ENCODE data around the gene SEMA7A.

The SEMA7A gene

DNA sequence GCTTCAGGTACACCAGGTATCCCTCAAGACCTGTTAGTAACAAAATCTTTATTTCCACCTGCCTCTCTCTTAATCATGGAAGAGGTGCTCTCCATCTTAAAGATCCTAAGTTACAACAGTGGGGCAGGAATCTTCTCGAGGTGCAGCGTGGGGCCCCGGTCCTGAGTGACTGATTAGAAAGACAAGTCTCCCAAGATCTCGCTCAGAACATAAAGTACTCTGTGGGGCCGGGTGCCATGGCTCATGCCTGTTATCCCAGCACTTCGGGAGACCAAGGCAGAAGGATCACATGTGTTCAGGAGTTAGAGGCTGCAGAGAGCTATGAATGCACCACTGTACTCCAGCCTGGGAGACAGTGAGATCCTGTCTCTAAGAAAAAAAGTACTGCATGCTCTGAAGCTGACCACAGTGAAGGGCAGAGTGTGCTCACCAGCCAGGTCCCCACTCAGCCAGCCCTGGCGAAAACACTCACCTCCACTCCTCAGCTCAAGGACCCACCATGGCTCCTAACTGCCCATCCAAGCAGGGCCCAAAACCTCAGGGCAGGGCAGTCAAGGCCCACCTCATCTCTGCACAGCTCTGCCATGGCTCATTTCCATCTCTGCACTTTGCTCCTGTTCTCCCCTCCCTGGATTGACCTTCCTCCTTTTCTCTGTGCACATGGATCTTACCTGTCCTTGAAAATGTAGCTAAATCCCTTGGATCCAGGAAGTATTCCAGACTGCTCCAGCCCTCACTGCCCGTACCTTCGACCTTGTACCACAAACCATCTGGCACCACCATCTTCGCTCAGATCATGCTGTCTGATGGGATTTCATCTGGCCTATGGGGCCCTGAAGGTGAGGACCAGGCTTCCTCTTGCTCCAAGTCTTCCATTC is 7.1 kb downstream of the SEMA7A start:
- H3K36me3 ChIP-seq (ENCODE audit: low read depth): peaks cover 10% of the 10 kb centered on the region; the same call in 1 of the 2 replicates
- no peak overlapping the region for H3K4me3 ChIP-seq (ENCODE audit: severe bottlenecking)
- no peaks in the 10 kb centered on the region for H3K9me3 ChIP-seq (ENCODE audit: severe bottlenecking)
- ATAC-seq (ENCODE audit: low read depth) (no peak), DNase-seq (ENCODE audit: low spot score) (no peak)
- no peaks in the 10 kb centered on the region for H3K27me3 ChIP-seq (ENCODE audit: insufficient read depth, poor library complexity, severe bottlenecking)
- H3K4me1 ChIP-seq (ENCODE audit: insufficient read depth, poor library complexity, severe bottlenecking): peaks cover 56% of the 10 kb centered on the region
- peak overlapping the region; percentile 95 for H3K27ac ChIP-seq (ENCODE audit: poor library complexity, severe bottlenecking)
- TF ChIP-seq, protein P1, sequence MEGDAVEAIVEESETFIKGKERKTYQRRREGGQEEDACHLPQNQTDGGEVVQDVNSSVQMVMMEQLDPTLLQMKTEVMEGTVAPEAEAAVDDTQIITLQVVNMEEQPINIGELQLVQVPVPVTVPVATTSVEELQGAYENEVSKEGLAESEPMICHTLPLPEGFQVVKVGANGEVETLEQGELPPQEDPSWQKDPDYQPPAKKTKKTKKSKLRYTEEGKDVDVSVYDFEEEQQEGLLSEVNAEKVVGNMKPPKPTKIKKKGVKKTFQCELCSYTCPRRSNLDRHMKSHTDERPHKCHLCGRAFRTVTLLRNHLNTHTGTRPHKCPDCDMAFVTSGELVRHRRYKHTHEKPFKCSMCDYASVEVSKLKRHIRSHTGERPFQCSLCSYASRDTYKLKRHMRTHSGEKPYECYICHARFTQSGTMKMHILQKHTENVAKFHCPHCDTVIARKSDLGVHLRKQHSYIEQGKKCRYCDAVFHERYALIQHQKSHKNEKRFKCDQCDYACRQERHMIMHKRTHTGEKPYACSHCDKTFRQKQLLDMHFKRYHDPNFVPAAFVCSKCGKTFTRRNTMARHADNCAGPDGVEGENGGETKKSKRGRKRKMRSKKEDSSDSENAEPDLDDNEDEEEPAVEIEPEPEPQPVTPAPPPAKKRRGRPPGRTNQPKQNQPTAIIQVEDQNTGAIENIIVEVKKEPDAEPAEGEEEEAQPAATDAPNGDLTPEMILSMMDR (IDR thresholded peaks at IDR 0.05; ENCODE audit: poor library complexity, severe bottlenecking): no peak

DNA sequence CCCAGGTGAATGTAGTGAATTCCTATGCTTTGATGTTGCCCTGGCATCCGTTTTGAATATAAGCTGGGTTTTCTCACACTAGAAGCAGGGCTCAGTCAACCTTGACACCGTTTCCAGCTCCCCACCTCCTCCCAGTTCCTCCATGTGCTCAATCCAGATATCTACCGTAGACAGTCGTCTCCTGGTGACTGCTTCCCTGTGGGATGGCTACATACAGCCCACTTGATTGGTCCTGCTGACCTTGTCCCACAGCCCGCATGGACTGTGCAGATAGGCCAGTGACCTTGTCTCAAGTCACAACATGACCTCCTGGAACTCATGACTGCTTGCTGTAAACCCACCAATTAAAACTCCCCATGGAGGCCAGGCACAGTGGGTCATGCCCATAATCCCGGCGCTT is 8.1 kb downstream of the SEMA7A start:
- Histone ChIP-seq H3K9me3 (ENCODE audit: severe bottlenecking) (no peaks in the 10 kb centered on the region), H3K4me1 (ENCODE audit: insufficient read depth, poor library complexity, severe bottlenecking) (peaks cover 54% of the 10 kb centered on the region), H3K27me3 (ENCODE audit: insufficient read depth, poor library complexity, severe bottlenecking) (no peaks in the 10 kb centered on the region), H3K4me3 (ENCODE audit: severe bottlenecking) (no peak overlapping the region), H3K36me3 (ENCODE audit: low read depth) (peaks cover 10% of the 10 kb centered on the region; the same call in 1 of the 2 replicates), H3K27ac (ENCODE audit: poor library complexity, severe bottlenecking) (peak overlapping the region; percentile 95)
- no peak for DNase-seq (ENCODE audit: low spot score)
- no peak for ATAC-seq (ENCODE audit: low read depth)
- TF ChIP-seq, protein P1 (IDR thresholded peaks at IDR 0.05; ENCODE audit: poor library complexity, severe bottlenecking): no peak

DNA sequence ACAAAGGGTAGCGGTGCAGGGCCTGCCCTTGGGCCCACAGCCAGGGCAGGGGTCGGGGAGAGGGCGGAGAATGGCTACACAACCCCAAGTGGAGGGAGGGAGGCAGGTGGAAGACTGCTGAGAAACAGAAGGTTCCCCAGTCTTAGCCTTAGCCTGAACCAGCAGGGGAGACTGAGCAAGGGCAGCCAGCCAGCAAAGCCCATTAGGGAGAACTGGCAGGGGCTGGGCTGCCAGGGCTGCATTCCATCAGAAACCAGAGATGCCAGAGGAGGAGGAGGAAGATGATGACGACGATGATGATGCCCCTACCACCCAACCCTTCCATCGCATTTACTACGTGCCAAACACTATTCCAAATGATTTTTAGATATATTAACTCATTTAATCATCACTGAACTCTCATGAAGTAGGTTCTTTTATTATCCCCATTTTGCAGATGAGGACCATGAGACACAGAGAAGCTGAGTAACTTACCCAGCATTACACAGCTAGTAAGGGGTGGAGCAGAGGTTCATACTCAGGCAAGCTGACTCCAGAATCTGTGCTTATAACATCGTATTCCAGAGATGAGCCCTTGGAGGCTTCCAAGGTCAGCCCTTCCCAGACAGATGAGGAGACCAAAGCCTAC is 8.7 kb downstream of the SEMA7A start:
- TF ChIP-seq, protein P1 (IDR thresholded peaks at IDR 0.05; ENCODE audit: poor library complexity, severe bottlenecking): no peak
- H3K27ac ChIP-seq (ENCODE audit: poor library complexity, severe bottlenecking): peak overlapping the region; percentile 95
- no peaks in the 10 kb centered on the region for H3K9me3 ChIP-seq (ENCODE audit: severe bottlenecking)
- no peak for ATAC-seq (ENCODE audit: low read depth)
- DNase-seq (ENCODE audit: low spot score): no peak
- H3K4me3 ChIP-seq (ENCODE audit: severe bottlenecking): no peak overlapping the region
- H3K36me3 ChIP-seq (ENCODE audit: low read depth): peaks cover 10% of the 10 kb centered on the region; the same call in 1 of the 2 replicates
- no peaks in the 10 kb centered on the region for H3K27me3 ChIP-seq (ENCODE audit: insufficient read depth, poor library complexity, severe bottlenecking)
- peaks cover 54% of the 10 kb centered on the region for H3K4me1 ChIP-seq (ENCODE audit: insufficient read depth, poor library complexity, severe bottlenecking)

DNA sequence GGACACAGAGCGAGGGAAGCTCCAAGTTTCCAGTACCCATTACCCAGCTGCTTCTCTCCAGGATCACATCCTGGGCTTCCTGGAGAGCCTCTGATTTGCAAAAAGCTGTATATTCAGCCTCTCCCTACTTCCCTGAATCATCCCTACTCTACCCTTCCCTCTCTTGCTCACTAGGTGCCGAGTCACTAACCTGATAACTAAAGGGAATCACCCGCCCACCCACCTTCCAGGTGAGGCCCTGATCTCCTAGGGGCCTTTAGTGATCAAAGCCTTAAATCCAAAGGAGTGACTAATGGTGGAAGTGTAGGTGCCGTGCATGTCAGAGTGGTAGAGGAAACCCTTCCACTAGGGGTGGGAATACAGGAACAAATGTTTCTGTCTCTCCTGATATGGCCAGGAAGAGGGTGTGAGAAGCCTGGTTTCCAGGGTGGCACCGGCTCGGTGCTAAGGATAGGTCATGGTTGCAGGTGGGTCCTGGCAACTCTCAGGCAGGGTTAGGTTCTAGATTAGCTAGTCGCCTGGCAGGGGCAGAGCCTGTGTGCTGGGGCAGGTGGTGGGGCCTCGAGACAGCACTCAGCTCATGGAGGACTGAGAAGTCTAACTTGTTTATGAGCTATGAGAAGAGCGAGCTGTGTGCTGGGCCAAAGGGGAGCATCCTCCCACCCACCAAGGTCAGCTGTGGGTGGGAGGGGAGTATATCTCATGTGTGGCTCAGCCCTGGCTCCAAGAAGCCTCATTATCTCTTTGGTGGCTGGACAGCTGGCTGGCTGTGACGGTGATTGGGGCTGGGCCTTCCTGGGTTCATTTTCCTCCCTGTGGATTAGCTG is 10.1 kb downstream of the SEMA7A start:
- H3K27ac ChIP-seq (ENCODE audit: poor library complexity, severe bottlenecking): peak overlapping the region; percentile 95
- peak; percentile 54 for ATAC-seq (ENCODE audit: low read depth)
- peaks cover 62% of the 10 kb centered on the region for H3K4me1 ChIP-seq (ENCODE audit: insufficient read depth, poor library complexity, severe bottlenecking)
- TF ChIP-seq, protein P1 (IDR thresholded peaks at IDR 0.05; ENCODE audit: poor library complexity, severe bottlenecking): peak; percentile 23
- no peak overlapping the region for H3K4me3 ChIP-seq (ENCODE audit: severe bottlenecking)
- peaks cover 10% of the 10 kb centered on the region; the same call in 1 of the 2 replicates for H3K36me3 ChIP-seq (ENCODE audit: low read depth)
- H3K27me3 ChIP-seq (ENCODE audit: insufficient read depth, poor library complexity, severe bottlenecking): no peaks in the 10 kb centered on the region
- no peak for DNase-seq (ENCODE audit: low spot score)
- no peaks in the 10 kb centered on the region for H3K9me3 ChIP-seq (ENCODE audit: severe bottlenecking)
